ENCODE data around the gene ICOS.
"Not testable (repeated sequence)": the region's sequence is repeated elsewhere in the genome, so short reads cannot be mapped to it uniquely, and the experiment has no call there.

The ICOS gene

DNA sequence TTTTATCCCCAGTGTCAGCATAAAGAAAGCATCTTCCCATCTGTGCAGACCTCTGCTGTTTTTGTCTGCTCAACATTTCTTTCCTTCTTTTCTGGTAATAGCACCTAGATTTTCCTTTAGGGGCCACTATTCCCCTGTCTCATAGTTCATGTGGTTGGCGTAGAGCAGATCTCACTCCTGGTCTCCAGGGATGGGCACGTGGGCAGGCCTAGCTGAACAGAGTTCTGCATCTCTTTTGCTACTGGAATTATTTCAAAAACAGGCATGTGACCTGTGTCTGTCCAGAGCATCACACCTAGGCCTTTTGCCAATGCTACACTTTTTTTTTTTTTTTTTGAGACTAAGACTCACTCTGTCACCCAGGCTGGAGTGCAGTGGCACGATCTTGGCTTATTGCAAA lies 17.7 kb upstream of the ICOS start:
- no peak for DNase-seq

DNA sequence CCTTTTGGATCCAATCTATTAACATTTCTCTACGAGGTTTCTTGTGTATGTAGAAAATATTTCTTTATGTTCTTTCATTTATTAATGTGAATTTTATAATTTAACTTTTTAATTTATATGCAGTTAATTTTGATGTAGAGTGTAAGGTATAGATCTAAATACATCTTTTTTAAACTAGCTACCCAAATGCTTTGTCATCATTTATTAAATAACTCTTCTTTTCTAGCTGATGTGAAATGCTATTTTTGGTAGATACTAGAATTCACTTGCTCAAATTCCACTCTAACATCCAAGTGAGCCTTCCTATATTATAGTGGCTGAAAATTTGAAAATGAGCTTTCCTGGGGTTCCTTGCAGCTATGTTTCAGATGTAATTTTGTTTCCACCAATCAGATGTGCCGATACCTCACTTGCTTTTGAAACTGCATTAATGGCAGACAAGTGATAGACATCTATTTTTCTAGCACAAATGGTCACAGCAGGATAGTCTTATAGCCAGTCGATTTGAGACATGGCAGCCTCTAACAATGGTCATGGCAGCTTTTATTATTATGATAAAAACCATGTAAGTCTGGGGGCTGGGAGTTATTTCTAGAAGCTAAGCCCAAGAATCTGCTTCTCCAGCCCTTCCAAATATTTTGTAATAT lies 10.9 kb upstream of the ICOS start:
- no peak for DNase-seq

DNA sequence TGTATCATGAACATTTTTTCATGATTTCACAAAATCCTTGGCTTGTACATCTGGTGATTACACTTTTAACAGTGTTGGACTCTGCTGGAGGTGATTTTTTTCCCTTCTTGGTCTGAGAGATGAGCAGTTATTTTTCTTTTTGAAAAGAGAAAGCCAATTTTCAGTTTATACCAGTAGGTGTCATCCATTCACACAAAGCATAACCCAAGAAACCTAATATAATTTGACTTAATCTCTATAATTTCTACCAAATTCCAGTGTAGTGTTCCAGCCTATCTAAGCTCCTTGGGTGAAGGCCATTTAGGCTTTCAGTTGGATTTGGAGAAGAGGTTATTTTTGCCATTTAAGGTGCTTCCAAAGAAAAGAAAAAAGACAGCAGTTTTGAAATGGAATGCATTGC lies 7.7 kb upstream of the ICOS start:
- DNase-seq = no peak

DNA sequence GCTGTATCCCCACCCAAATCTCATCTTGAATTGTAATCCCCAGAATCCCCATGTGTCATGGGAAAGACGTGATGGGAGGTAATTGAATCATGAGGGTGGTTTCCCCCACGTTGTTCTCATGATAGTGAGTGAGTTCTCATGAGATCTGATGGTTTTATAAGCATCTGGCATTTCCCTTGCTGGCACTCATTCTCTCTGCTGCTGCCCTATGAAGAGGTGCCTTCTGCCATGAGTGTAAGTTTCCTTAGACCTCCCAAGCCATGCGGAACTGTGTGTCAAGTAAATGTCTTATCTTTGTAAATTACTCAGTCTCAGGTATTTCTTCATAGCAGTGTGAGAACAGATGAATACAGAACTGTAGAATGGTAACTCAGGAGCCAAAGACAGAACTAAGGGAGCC lies 5.3 kb upstream of the ICOS start:
- not testable (repeated sequence) for DNase-seq

DNA sequence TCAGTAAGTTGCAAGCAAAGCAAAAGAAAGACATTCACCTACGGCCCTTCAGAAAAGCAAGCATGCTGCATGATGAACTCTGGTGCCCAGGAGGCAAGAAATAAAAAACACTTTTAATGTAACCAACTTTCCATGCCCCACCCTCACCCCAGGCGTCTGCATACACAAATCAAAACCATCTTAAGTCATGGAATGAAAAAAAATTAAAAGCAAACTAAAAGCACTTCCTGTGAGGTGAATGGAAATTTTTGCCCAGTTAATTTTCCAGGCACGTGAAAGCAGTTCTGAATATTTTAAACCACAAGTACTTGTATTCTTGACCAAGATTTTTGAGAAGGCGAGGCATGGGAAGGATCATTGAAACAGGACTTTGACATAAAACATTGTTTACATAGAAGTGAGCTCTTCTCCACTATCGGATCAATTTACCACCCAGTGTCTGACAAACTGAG lies 2.5 kb upstream of the ICOS start:
- no peak for DNase-seq

DNA sequence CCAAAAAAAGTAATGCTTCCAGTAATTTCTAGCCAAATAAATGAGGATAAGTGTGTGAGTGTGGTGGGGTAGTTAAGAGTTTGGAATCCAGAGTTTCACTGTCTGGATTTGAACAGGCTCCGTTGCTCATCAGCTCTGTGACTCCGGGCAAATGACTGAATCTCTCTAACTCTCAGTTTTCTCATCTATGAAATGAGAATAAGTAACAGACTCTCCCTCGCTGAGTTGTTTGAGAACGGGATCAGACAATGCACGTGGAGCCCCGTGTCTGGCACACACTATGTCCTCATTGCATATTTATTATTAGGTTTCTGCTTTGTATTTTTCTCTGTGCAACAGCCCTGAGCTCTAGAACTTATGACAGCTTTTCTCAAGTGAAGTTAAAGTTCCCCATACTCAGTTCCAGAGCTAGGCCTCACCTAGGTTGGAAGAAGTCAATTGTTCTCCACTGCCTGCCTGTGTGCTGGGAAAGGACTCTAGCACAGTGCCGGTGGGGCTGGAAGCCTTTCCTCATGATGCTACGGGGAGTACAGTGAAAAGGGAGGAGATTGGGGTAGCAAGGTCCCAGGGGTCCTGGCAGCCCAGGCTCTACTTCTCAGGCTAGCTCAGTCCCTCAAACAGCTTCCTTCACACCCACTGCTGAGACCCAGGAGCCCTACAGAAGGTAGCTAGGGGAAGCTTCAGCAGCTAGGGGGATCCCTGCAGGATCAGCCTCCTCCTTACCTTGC lies 1.7 kb upstream of the ICOS start:
- DNase-seq = no peak

DNA sequence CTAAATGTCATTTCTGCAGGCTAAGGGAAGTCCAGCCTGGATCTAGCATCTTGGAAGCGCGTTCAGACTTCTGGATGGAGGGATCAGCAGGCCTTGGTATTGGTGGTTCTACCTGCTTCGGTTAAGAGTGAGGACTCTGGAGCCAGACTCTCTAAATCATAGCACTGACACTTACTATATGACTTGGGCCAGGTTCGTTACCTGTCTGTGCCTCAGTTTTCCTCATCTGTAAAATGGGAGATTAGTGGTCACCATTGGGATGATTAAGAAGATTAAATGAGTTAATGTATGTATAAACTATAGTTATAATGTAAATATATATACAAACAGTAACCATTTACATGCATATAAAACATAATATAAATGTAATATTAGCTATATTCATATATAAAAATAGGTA lies 995 bp upstream of the ICOS start:
- no peak for DNase-seq

DNA sequence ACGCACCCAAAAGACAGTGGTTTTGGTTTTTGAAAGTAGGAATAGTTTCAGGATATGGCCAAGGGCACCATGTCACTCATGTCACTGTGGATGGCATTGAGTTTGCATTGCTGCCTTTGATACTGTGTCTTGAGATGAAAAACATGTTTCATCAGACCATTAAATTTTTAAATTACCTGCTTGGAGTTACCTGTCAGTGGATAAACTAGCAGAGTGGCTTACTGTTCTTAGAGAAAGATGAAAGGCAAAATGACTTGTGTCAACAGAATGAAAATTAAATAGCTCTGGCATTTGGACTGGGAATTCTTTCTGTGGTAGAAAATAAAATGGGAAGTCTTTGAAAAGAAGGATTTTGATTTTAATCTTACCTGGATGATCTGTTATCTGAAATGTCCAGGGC lies 386 bp downstream of the ICOS start:
- DNase-seq = no peak

DNA sequence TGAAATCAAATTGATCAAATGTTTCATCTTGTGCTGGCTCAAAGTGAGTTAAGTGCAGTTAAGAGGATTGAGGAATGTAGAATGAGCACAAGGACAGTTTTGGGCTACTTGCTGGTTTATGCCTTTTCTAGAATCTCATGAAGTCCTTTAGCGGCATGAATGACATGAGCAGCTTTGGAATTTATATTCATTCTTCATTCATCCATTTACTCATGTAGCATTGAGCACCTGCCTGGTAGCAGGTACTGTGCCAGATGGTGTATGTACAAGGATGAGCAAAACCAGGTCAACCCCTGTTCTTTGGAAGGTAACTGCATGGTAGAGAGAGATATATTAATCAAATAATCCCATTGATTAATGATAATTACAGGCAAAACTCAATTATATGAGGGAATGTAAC lies 1.2 kb downstream of the ICOS start:
- no peak for DNase-seq

DNA sequence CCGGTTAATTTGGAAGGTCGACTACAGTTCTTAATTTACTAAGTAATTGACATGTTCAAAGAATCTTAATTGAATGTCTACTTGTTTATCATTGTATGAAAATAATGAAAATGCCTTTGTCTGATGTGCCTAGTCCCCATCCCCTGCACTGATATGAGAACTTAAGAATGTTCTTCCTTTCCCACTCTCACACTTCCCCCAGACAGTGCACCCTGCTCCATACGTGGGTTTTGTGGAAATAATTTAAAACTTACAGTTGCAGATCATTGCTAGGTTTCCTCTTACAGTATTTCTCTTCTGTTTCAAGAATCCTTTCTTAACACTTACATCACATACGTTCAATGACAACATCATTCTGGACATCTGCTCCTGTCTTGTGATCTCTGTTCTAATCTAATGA lies 3.5 kb downstream of the ICOS start:
- DNase-seq = no peak

DNA sequence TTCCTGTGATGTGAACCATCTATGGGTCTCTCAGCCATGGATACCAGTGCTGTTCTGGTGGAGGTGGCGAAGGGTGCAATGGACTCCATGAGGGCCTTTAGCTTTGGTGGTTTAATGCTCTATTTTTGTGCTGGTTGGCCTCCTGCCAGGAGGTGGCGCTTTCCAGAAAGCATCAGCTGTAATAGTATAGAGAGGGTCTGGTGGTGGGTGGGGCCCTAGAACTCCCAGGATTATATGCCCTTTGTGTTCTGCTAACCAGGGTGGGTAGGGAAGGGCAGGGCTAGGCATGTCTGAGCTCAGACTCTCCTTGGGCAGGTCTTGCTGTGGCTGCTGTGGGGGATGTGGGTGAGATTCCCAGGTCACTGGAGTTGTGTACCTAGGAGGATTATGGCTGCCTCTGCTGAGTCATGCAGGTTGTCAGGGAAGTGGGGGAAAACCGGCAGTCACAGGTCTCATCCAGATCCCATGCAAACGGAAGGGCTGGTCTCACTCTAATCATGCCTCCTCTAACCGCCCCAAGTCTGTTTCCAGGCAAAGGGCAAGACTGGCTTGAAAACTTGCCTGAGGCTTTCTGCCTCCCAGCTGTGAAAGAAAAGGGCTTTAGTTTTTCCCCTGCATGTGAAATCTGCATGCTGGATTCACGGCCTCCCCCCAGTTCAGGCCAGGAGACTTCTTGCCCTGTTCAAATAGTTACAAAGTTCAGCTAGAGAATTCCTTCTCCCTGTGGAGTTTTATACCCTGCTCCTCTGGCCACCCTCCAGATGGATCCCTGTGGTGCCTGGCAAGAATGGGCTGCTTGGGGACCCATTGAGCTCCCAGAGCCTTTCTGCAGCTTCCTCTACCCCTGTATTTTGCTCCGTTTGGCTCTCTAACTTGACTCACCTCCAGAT lies 7.2 kb downstream of the ICOS start:
- not testable (repeated sequence) for DNase-seq

DNA sequence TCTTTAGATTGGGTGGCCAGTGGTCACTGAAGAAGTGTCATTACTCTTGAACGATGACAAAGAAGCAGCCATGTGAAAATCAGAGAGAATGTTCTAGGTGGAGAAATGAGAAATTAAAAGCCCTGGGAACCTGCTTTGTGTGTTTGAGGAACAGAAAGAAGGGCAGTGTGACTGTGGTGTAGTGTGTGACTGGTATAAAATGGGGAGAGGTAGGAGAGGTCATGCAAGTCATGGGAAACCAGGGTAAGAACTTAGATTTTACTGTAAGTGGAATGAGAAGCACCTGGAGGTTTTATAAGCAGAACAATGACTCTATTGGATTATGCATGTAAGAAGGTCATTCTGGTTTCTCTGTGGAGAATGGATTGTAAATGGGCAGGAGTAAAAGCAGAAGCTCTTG lies 12.2 kb downstream of the ICOS start:
- DNase-seq = no peak

DNA sequence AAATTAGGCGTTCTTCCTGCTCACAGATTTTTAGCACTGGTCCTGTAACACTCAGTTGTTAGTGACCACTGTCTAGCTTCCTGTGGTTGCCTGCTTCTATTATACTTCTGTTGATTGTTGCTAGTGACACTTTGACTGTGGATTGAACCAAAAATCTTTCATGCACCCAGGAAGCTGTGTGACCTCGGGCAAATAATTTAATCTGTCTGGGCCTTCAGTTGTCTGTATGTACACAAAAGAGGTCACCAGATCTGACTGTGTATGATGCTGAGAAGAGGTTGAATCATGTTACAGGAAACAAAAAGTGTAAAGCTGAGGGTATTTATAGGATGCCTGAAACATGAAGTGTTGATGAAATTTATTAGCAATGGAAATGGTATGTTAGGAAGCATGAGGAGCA lies 12.7 kb downstream of the ICOS start:
- DNase-seq = no peak

DNA sequence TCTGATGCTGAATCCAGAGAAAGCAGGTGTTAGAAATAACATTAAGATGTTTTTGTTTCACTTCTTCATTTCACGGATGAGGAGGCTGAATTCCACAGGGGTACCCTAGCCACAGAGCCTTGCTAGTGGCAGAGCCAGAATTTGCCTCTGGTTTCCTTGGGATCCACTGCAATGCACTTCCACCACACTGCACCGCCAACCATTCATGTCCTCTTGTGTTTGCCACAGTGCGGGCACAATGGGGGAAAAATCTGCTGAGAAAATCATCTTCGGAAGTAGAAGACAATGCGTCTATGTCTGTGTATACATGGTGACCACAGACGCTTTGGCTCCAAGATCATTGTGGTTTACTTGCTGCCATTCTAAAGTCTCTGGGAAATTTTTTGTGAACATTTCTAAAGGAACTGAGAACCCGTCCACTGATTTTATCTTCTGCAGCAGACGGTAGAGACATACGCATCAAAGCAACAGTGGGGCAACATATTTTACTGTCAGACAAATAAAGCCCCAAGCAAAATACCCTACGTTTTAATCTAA lies 14.9 kb downstream of the ICOS start:
- DNase-seq = no peak

DNA sequence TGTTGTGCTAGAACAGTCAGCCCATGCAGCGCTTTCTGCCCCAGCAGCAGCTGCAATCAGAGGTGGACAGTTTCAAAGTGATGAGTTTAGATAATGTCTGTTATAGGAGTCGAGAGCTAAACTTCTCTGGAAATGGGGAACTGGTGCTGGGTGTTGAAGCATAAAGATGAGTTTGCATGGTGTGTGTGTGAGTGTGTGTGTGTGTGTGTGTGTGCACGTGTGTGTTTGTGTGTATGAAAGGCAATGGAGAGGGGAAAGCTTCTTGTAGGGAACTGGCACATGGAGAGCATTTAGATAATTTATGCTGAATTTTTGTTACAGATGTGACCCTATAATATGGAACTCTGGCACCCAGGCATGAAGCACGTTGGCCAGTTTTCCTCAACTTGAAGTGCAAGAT lies 22.7 kb downstream of the ICOS start:
- DNase-seq = no peak

DNA sequence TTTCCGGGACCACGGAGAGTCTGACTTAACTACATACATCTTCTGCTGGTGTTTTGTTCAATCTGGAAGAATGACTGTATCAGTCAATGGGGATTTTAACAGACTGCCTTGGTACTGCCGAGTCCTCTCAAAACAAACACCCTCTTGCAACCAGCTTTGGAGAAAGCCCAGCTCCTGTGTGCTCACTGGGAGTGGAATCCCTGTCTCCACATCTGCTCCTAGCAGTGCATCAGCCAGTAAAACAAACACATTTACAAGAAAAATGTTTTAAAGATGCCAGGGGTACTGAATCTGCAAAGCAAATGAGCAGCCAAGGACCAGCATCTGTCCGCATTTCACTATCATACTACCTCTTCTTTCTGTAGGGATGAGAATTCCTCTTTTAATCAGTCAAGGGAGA lies 23.1 kb downstream of the ICOS start:
- DNase-seq = no peak

DNA sequence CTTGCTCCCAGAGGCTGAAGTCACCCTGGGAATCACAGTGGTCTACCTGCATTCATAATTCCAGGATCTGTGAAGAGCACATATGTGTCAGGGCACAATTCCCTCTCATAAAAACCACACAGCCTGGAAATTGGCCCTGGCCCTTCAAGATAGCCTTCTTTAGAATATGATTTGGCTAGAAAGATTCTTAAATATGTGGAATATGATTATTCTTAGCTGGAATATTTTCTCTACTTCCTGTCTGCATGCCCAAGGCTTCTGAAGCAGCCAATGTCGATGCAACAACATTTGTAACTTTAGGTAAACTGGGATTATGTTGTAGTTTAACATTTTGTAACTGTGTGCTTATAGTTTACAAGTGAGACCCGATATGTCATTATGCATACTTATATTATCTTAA lies 24.2 kb downstream of the ICOS start:
- no peak for DNase-seq

DNA sequence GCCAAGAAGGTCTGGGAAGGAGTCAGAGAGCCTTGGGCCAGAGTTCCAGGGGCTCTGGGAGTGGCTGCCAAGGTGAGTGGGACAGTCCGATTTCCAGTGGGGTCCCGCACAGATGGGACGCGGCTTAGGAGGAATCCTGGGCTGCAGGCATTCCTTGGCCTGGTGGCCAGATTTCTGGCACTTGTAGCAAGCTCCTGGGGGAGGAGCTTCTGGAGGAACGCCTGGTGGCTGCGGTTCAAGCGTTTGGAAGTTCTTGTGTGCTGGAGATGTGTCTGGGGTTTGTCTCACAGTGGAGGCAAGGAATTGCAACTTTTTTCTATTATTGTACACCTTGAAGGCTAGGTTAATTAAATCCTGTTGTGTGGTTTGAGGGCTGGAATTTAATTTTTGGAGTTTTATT lies 28.6 kb downstream of the ICOS start:
- not testable (repeated sequence) for DNase-seq

DNA sequence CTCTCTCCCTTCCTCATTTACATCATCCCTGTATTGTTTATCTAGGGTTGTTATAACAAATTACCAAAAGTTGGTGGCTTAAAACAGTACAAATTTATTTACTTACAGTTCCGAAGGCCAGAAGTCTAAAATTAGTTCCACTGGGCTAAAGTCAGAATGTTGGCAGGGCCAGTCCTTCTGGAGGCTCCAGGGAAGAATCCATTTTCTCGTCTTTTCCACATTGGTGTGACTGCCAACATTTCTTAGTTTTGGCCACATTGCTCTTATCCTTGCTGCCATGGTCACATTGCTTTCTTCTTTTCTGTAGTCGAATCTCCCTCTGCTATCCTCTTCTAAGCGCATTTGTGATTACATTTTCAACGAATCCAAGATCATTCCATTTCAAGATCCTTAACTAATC lies 34.7 kb downstream of the ICOS start:
- peak in 1 of 14 donors; percentile 1 for DNase-seq

DNA sequence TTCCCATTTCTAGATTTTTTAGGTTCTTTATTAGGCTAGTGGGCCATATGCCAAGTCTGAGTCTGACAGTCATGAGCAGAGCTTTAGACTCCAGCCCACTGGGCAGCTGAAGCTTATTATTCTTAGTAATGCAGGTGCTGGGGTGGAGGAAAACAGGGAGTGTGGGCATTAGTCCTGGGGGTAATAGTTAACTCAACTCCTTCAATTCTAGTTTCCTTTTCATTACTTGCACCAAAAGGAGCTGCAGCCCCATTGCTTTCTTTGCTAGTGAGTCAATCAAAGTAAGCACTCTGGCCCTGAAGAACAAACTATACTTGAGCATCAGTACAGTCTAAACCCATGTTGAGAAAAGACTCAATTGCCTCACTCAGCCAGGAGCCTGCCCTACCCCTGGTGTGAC lies 35.5 kb downstream of the ICOS start:
- no peak for DNase-seq

DNA sequence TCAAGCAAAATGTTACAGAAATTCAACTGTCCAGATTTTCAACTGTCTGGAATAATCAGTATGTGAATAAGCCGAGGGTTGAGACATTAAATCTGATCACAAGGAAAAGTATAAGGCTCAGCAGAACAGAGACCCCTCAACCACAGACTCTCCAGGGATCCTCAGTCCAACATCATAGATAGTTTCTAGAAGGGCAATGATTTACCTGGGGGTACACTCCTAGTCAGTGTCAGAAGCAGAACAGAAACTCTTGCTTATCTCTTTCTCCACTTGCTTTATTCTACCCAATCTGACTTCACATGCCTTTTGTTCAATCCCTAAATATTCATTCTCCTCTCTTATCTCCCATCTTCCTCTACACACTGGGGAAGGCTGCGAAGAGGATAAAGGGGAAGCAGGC lies 36.4 kb downstream of the ICOS start:
- DNase-seq = no peak

DNA sequence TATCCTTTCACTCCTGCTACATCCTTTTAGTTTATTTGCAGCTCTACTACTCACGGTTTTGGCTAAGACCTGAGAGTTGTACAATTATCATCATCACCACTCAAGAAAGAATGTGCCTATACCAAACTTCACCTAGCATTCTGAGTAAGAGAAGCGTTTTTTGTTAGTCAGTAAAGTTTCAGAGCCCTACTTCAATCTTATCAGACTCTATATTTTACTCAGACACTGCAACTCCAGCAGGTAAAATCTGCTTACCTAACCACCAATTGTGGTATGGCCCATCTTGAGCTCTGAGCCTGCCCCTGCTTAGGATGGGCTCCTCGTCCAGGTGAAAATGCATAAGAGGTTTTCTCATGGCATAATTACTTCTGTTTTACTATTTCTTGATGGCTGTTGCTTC lies 37.1 kb downstream of the ICOS start:
- DNase-seq = no peak

DNA sequence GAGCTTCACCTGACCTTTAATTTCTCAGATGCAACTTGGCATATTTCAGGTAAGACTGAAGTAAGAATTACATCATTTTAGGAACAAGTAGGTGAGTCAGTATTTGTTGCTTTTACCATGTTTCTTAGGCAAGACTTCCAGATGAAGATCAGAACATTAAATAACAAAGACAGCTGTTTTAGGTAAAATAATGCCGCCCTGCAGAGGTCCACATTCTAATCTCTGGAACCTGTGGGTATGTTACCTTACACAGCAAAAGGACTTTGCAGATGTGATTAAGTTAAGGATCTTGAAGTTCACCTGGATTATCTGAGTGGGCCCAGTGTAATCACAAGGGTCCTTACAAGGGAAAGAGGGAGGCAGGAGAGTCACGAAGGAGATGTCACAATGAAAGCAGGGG lies 39.3 kb downstream of the ICOS start:
- no peak for DNase-seq
